HepG2 (cell line): ENCODE measurements around the gene SSC4D. TPM values are rescaled to one million over a fixed set of nuclear protein-coding genes. Genes with fewer than 3 reads are reported as not detected.
A peak's percentile ranks its signal among the peaks of the same experiment; 100 is the strongest.

Source experiments
- ARNT ChIP-seq: fragments of 450-650 bp; IDR thresholded peaks from 2 replicates; pipeline ENCODE4 v1.6.1; 2017
- CBX2 ChIP-seq, 2 experiments: fragments of 200-600 bp in 1 of 2; sonication (generic); formaldehyde crosslinking in 1 of 2; IDR thresholded peaks; 2 replicates each; pipeline versions ENCODE4 v1.7.0 to v1.8.1; 2018 to 2022; ENCODE audit warnings: low read depth in 2 of 2, low read length in 1 of 2, mild to moderate bottlenecking in 1 of 2, missing genetic modification reagents in 1 of 2
- ERF ChIP-seq: IDR thresholded peaks from 2 replicates; pipeline ENCODE4 v1.6.1; 2018; ENCODE audit warnings: missing biosample characterization, missing genetic modification reagents
- HNRNPK ChIP-seq: fragments of 200-400 bp; formaldehyde crosslinking; IDR thresholded peaks from 2 replicates; pipeline ENCODE4 v1.6.1; 2018; ENCODE audit warnings: low read length, low read depth, moderate library complexity, mild to moderate bottlenecking; ENCODE audit not compliant: poor library complexity, severe bottlenecking
- NFYC ChIP-seq: IDR thresholded peaks from 2 replicates; pipeline ENCODE4 v1.6.1; 2016; ENCODE audit warnings: missing genetic modification reagents, missing compliant biosample characterization
- PAWR ChIP-seq: sonication (generic); formaldehyde crosslinking; IDR thresholded peaks from 2 replicates; pipeline ENCODE4 v1.4.0; 2020; ENCODE audit warnings: missing genetic modification reagents, mild to moderate bottlenecking, borderline replicate concordance
- POLR2G ChIP-seq: fragments of 200-400 bp; formaldehyde crosslinking; IDR thresholded peaks from 2 replicates; pipeline ENCODE4 v1.6.1; 2018; ENCODE audit warnings: mild to moderate bottlenecking, low read depth, low read length, moderate library complexity
- SCMH1 ChIP-seq: sonication (generic); formaldehyde crosslinking; IDR thresholded peaks from 2 replicates; pipeline ENCODE4 v1.9.0; 2021; ENCODE audit warnings: missing genetic modification reagents, mild to moderate bottlenecking, borderline replicate concordance
- STAG1 ChIP-seq: sonication (generic); formaldehyde crosslinking; IDR thresholded peaks from 2 replicates; pipeline ENCODE4 v1.4.0; 2020; ENCODE audit warnings: missing genetic modification reagents
- TCF7 ChIP-seq: sonication (generic); IDR thresholded peaks from 2 replicates; pipeline ENCODE4 v1.6.1; 2016; ENCODE audit warnings: antibody characterized with exemption, low read depth
- ZFP36 ChIP-seq: fragments of 150-350 bp; IDR thresholded peaks from 2 replicates; pipeline ENCODE4 v1.6.1; 2018; ENCODE audit warnings: borderline replicate concordance, low read length, low read depth; ENCODE audit not compliant: partially characterized antibody
- ZFP82 ChIP-seq: sonication (generic); formaldehyde crosslinking; IDR thresholded peaks from 2 replicates; pipeline ENCODE4 v1.5.1; 2020; ENCODE audit warnings: mild to moderate bottlenecking, missing genetic modification reagents, borderline replicate concordance
- ZNF180 ChIP-seq: sonication (generic); formaldehyde crosslinking; IDR thresholded peaks from 2 replicates; pipeline ENCODE4 v1.4.0; 2020; ENCODE audit warnings: low read depth, missing genetic modification reagents, borderline replicate concordance
- ZNF317 ChIP-seq: sonication (generic); formaldehyde crosslinking; IDR thresholded peaks from 2 replicates; pipeline ENCODE4 v1.5.0; 2020; ENCODE audit warnings: mild to moderate bottlenecking, missing genetic modification reagents
- ZNF343 ChIP-seq: sonication (generic); formaldehyde crosslinking; IDR thresholded peaks from 2 replicates; pipeline ENCODE4 v1.4.0; 2020; ENCODE audit warnings: mild to moderate bottlenecking, missing genetic modification reagents
- ZNF484 ChIP-seq: sonication (generic); formaldehyde crosslinking; IDR thresholded peaks from 2 replicates; pipeline ENCODE4 v1.5.1; 2020; ENCODE audit warnings: mild to moderate bottlenecking, low read depth, missing genetic modification reagents, borderline replicate concordance
- ZNF558 ChIP-seq: sonication (generic); formaldehyde crosslinking; IDR thresholded peaks from 2 replicates; pipeline ENCODE4 v1.9.0; 2022; ENCODE audit warnings: mild to moderate bottlenecking, missing genetic modification reagents, borderline replicate concordance
- ZNF572 ChIP-seq: sonication (generic); formaldehyde crosslinking; IDR thresholded peaks from 2 replicates; pipeline ENCODE4 v1.5.1; 2020; ENCODE audit warnings: mild to moderate bottlenecking, missing genetic modification reagents
- ZNF761 ChIP-seq: sonication (generic); formaldehyde crosslinking; conservative IDR thresholded peaks from 2 replicates; pipeline ENCODE4 v1.4.0; 2020; ENCODE audit warnings: mild to moderate bottlenecking, missing genetic modification reagents
- ZSCAN25 ChIP-seq: sonication (generic); formaldehyde crosslinking; IDR thresholded peaks from 2 replicates; pipeline ENCODE4 v1.8.0; 2022; ENCODE audit warnings: mild to moderate bottlenecking, missing genetic modification reagents
- polyA plus RNA-seq, 8 experiments: library from polyadenylated mRNA; depleted of rRNA in 3 of 8; stranded (reverse) in 7 of 8; unstranded in 1 of 8; fragments of >200 nt; fragmentation: Illumina TruSeq in 4 of 8; extraction: Trizol in 4 of 8; gene quantifications; 2 replicates each; pipeline versions ENCODE4 v1.2.1 to v1.2.3, GENCODE V29; 2011 to 2016; ENCODE audit warnings: low read depth in 4 of 8, missing spikeins in 1 of 8, mixed read lengths in 1 of 8; ENCODE audit not compliant: insufficient read depth in 1 of 8
- total RNA-seq, 5 experiments: library from RNA; depleted of rRNA; stranded (reverse); fragments of >200 nt; fragmentation: Illumina TruSeq; extraction: Trizol; gene quantifications; 2 replicates each; pipeline ENCODE4 v1.2.3, GENCODE V29; 2016; ENCODE audit warnings: low read depth in 1 of 5
- TF ChIP-seq, protein P1 (sequence below): sonication (generic); formaldehyde crosslinking; IDR thresholded peaks from 2 replicates; pipeline ENCODE4 v1.8.1; 2023; ENCODE audit warnings: mild to moderate bottlenecking, missing genetic modification reagents, borderline replicate concordance
- TF ChIP-seq, protein P2 (sequence below): sonication (generic); formaldehyde crosslinking; conservative IDR thresholded peaks from 2 replicates; pipeline ENCODE4 v1.4.0; 2020; ENCODE audit warnings: missing genetic modification reagents
- TF ChIP-seq, protein P3 (sequence below): sonication (generic); formaldehyde crosslinking; IDR thresholded peaks from 2 replicates; pipeline ENCODE4 v1.5.1; 2020; ENCODE audit warnings: mild to moderate bottlenecking, missing genetic modification reagents, borderline replicate concordance

The SSC4D gene
- total and polyA plus RNA-seq, 2 of the 13 experiments (the other 11 are each of a cell fraction or from before 2014, with no cell fraction given) = 33.3 to 63.8 TPM

DNA sequence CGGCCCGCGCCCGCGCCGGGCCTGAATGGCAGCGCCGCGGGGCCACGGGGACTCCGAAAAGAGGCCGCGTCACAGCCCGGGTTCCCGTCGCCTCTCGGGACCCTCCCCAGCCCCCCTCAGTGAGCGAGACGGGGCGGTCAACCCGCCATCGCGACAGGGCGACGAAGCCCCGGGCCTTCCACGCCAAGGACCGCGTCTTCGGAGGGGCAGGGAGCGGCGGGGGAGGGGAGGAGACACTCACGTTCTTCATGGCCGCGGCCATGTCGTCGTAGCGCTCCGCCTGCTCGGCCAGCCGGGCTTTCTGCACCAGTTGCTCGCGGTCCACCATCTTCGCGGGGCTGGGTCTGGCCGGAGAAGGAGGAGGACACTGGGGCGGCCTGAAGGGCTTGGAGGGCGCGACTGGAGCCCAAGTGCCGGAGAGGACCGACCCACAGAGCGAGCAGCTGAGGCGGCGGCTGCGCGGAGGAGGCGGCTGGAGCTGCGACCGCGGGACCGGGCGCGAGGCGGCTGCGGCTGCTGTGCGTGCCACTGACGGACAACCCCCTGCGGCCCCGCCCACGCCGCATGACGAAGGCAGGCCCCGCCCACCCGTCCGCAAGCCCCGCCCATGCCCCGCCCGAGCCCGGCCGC lies 50.9 kb downstream of the SSC4D start, which contains the start of gene YWHAG (continued):
- TF ChIP-seq ZNF180 (CRISPR knock-in tag) (no peak), ZFP36 (no peak), ERF (peak; percentile 63), TCF7 (no peak), ZNF317 (CRISPR knock-in tag) (no peak), ZNF572 (CRISPR knock-in tag) (no peak), ZFP82 (CRISPR knock-in tag) (peak; percentile 96), ARNT (no peak), SCMH1 (CRISPR knock-in tag) (no peak), ZNF558 (CRISPR knock-in tag) (peak; percentile 93), ZNF761 (0 out of 2 replicates have a peak, but pooled peaks have one; percentile 85), STAG1 (CRISPR knock-in tag) (no peak), ZNF484 (CRISPR knock-in tag) (no peak), PAWR (CRISPR knock-in tag) (peak; percentile 75; the same call in 1 of the 2 replicates), ZNF343 (CRISPR knock-in tag) (no peak), NFYC (CRISPR knock-in tag) (no peak; the same call in 1 of the 2 replicates), ZSCAN25 (peak; percentile 56), HNRNPK (no peak), CBX2 (IDR thresholded peaks at IDR 0.05; ENCODE audit: low read depth, low read length) (no peak), CBX2 (CRISPR knock-in tag; IDR thresholded peaks at IDR 0.05; ENCODE audit: low read depth) (0 out of 2 replicates have a peak, but pooled peaks have one; percentile 24), POLR2G (peak; percentile 95)
- TF ChIP-seq, protein P1, sequence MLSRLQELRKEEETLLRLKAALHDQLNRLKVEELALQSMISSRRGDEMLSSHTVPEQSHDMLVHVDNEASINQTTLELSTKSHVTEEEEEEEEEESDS (CRISPR knock-in tag) = no peak
- TF ChIP-seq, protein P2, sequence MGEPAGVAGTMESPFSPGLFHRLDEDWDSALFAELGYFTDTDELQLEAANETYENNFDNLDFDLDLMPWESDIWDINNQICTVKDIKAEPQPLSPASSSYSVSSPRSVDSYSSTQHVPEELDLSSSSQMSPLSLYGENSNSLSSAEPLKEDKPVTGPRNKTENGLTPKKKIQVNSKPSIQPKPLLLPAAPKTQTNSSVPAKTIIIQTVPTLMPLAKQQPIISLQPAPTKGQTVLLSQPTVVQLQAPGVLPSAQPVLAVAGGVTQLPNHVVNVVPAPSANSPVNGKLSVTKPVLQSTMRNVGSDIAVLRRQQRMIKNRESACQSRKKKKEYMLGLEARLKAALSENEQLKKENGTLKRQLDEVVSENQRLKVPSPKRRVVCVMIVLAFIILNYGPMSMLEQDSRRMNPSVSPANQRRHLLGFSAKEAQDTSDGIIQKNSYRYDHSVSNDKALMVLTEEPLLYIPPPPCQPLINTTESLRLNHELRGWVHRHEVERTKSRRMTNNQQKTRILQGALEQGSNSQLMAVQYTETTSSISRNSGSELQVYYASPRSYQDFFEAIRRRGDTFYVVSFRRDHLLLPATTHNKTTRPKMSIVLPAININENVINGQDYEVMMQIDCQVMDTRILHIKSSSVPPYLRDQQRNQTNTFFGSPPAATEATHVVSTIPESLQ (CRISPR knock-in tag) = no peak
- TF ChIP-seq, protein P3, sequence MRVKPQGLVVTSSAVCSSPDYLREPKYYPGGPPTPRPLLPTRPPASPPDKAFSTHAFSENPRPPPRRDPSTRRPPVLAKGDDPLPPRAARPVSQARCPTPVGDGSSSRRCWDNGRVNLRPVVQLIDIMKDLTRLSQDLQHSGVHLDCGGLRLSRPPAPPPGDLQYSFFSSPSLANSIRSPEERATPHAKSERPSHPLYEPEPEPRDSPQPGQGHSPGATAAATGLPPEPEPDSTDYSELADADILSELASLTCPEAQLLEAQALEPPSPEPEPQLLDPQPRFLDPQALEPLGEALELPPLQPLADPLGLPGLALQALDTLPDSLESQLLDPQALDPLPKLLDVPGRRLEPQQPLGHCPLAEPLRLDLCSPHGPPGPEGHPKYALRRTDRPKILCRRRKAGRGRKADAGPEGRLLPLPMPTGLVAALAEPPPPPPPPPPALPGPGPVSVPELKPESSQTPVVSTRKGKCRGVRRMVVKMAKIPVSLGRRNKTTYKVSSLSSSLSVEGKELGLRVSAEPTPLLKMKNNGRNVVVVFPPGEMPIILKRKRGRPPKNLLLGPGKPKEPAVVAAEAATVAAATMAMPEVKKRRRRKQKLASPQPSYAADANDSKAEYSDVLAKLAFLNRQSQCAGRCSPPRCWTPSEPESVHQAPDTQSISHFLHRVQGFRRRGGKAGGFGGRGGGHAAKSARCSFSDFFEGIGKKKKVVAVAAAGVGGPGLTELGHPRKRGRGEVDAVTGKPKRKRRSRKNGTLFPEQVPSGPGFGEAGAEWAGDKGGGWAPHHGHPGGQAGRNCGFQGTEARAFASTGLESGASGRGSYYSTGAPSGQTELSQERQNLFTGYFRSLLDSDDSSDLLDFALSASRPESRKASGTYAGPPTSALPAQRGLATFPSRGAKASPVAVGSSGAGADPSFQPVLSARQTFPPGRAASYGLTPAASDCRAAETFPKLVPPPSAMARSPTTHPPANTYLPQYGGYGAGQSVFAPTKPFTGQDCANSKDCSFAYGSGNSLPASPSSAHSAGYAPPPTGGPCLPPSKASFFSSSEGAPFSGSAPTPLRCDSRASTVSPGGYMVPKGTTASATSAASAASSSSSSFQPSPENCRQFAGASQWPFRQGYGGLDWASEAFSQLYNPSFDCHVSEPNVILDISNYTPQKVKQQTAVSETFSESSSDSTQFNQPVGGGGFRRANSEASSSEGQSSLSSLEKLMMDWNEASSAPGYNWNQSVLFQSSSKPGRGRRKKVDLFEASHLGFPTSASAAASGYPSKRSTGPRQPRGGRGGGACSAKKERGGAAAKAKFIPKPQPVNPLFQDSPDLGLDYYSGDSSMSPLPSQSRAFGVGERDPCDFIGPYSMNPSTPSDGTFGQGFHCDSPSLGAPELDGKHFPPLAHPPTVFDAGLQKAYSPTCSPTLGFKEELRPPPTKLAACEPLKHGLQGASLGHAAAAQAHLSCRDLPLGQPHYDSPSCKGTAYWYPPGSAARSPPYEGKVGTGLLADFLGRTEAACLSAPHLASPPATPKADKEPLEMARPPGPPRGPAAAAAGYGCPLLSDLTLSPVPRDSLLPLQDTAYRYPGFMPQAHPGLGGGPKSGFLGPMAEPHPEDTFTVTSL (CRISPR knock-in tag) = 0 out of 2 replicates have a peak, but pooled peaks have one; percentile 55
